ENCODE results near the gene C5AR2. TPM values are rescaled to one million over a fixed set of nuclear protein-coding genes. Genes with fewer than 3 reads are reported as not detected.
"Not testable (repeated sequence)": the region's sequence is repeated elsewhere in the genome, so short reads cannot be mapped to it uniquely, and the experiment has no call there.

The C5AR2 gene
- total and polyA plus RNA-seq, 2 donors (not counting 1 experiment from before 2014, with no cell fraction given), result under 0.01 to 0.08 TPM

DNA sequence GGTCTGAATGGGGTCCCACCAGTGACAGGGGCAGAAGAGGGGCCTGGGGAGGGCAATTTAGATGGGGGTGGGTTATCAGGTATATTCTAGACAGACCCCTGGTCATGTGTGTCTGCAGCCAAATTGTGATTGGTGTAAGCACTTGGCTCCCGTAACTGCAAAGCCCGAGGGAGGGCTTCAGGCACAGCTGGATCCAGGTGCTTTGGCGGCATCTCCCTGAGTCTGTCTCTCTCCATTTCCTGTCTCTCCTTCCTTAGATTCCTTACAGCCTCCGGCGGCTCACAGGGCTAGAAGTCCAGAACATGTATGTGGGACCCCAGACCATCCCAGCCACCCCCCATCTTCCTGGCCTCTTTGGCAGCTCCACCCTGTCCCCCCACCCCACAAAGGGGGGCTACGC is 48.6 kb downstream of the C5AR2 start:
- H3K79me2 ChIP-seq (ENCODE audit: control insufficient read depth, insufficient read depth, low read length), result no peaks in the 10 kb centered on the region
- no peak overlapping the region for H3K9ac ChIP-seq (ENCODE audit: insufficient read depth, low read length)
- H3K9me3 ChIP-seq (ENCODE audit: control insufficient read depth, insufficient read depth, low read depth, low read length), result no peaks in the 10 kb centered on the region
- H3K4me3 ChIP-seq (replicated peaks in 1 of 4; ENCODE audit: control extremely low read depth in 1 of 4, insufficient read depth in 1 of 4, low read depth in 3 of 4, low read length in 4 of 4), result no peak overlapping the region
- H3K4me2 ChIP-seq (ENCODE audit: extremely low read depth, insufficient read depth, low read length), result no peak overlapping the region
- no peaks in the 10 kb centered on the region for H3K27me3 ChIP-seq (ENCODE audit: control insufficient read depth, insufficient read depth, low read length)
- no peak for DNase-seq (ENCODE audit: low read depth in 2 of 2)
- no peaks in the 10 kb centered on the region for H4K20me1 ChIP-seq (ENCODE audit: control insufficient read depth, extremely low read depth, insufficient read depth, low read length)
- no peak overlapping the region for H3K27ac ChIP-seq (ENCODE audit: insufficient read depth, low read length)
- H2AFZ ChIP-seq (ENCODE audit: low read length), result no peak overlapping the region
- peaks cover 25% of the 10 kb centered on the region for H3K36me3 ChIP-seq (ENCODE audit: control insufficient read depth, insufficient read depth, low read length)
- no peaks in the 10 kb centered on the region for H3K4me1 ChIP-seq (ENCODE audit: control insufficient read depth, extremely low read depth, insufficient read depth, low read length)
- TF ChIP-seq, protein P1, sequence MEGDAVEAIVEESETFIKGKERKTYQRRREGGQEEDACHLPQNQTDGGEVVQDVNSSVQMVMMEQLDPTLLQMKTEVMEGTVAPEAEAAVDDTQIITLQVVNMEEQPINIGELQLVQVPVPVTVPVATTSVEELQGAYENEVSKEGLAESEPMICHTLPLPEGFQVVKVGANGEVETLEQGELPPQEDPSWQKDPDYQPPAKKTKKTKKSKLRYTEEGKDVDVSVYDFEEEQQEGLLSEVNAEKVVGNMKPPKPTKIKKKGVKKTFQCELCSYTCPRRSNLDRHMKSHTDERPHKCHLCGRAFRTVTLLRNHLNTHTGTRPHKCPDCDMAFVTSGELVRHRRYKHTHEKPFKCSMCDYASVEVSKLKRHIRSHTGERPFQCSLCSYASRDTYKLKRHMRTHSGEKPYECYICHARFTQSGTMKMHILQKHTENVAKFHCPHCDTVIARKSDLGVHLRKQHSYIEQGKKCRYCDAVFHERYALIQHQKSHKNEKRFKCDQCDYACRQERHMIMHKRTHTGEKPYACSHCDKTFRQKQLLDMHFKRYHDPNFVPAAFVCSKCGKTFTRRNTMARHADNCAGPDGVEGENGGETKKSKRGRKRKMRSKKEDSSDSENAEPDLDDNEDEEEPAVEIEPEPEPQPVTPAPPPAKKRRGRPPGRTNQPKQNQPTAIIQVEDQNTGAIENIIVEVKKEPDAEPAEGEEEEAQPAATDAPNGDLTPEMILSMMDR (conservative IDR thresholded peaks at IDR 0.05 in 1 of 2, IDR thresholded peaks at IDR 0.05 in 1 of 2; ENCODE audit: low read depth in 1 of 2, low read length in 2 of 2), result no peak
- TF ChIP-seq EZH2 (IDR thresholded peaks at IDR 0.05; ENCODE audit: low read length, missing control alignments), result no peak

DNA sequence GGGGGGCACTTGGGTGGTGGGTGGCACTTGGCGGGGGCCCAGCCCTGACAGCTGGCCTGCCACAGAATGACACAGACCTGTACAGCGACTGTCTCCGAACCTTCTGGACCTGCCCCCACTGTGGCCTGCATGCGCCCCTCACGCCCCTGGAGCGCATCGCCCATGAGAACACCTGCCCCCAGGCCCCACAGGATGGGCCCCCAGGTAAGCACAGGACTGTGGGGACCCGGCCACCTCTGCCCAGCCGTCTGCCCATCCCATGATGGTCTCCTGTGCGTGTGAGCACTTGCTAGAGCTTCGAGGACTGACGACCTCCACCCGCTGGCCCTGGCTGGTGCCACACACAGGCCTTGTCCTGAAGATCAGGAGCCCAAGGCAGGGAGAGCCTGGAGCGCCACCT is 49.1 kb downstream of the C5AR2 start:
- H3K36me3 ChIP-seq (ENCODE audit: control insufficient read depth, insufficient read depth, low read length), result peaks cover 22% of the 10 kb centered on the region
- no peak for DNase-seq (ENCODE audit: low read depth in 2 of 2)
- H3K27ac ChIP-seq (ENCODE audit: insufficient read depth, low read length), result no peak overlapping the region
- no peaks in the 10 kb centered on the region for H3K4me1 ChIP-seq (ENCODE audit: control insufficient read depth, extremely low read depth, insufficient read depth, low read length)
- H3K4me2 ChIP-seq (ENCODE audit: extremely low read depth, insufficient read depth, low read length), result no peak overlapping the region
- no peaks in the 10 kb centered on the region for H4K20me1 ChIP-seq (ENCODE audit: control insufficient read depth, extremely low read depth, insufficient read depth, low read length)
- H3K79me2 ChIP-seq (ENCODE audit: control insufficient read depth, insufficient read depth, low read length), result no peaks in the 10 kb centered on the region
- no peak overlapping the region for H3K4me3 ChIP-seq (replicated peaks in 1 of 4; ENCODE audit: control extremely low read depth in 1 of 4, insufficient read depth in 1 of 4, low read depth in 3 of 4, low read length in 4 of 4)
- H3K9me3 ChIP-seq (ENCODE audit: control insufficient read depth, insufficient read depth, low read depth, low read length), result no peaks in the 10 kb centered on the region
- no peak overlapping the region for H2AFZ ChIP-seq (ENCODE audit: low read length)
- no peak overlapping the region for H3K9ac ChIP-seq (ENCODE audit: insufficient read depth, low read length)
- H3K27me3 ChIP-seq (ENCODE audit: control insufficient read depth, insufficient read depth, low read length), result no peaks in the 10 kb centered on the region
- TF ChIP-seq, protein P1 (conservative IDR thresholded peaks at IDR 0.05 in 1 of 2, IDR thresholded peaks at IDR 0.05 in 1 of 2; ENCODE audit: low read depth in 1 of 2, low read length in 2 of 2), result no peak
- no peak for TF ChIP-seq EZH2 (IDR thresholded peaks at IDR 0.05; ENCODE audit: low read length, missing control alignments)

DNA sequence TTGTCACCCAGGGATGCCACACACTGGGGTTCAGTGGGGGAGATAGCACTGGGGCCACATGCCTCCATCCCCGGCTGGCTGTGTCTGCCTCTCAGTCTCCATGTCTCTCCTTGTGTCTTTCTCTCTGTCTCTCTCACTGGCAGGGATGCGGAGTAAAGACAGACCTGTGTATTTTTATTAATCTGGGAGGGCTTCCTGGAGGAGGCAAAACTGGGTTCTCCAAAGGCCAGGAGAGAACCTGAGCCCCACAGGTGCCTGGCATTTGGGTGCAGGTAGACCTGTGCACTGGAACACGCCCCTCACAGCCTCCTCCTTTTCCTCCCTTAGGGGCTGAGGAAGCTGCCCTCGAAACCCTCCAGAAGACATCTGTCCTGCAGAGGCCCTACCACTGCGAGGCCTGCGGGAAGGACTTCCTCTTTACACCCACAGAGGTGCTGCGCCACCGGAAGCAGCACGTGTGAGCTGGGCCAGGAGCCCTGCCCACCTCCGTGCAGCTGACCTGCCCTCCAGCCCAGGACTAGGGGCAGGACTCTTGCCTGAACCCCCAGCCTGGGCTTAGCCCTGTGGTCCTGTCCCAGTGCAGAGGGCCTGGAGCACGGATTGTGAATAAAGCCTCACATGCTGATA is 49.8 kb downstream of the C5AR2 start:
- no peak for TF ChIP-seq EZH2 (IDR thresholded peaks at IDR 0.05; ENCODE audit: low read length, missing control alignments)
- TF ChIP-seq, protein P1 (conservative IDR thresholded peaks at IDR 0.05 in 1 of 2, IDR thresholded peaks at IDR 0.05 in 1 of 2; ENCODE audit: low read depth in 1 of 2, low read length in 2 of 2), result no peak
- Histone ChIP-seq H3K4me2 (ENCODE audit: extremely low read depth, insufficient read depth, low read length) (no peak overlapping the region), H3K27ac (ENCODE audit: insufficient read depth, low read length) (no peak overlapping the region), H3K27me3 (ENCODE audit: control insufficient read depth, insufficient read depth, low read length) (no peaks in the 10 kb centered on the region), H3K79me2 (ENCODE audit: control insufficient read depth, insufficient read depth, low read length) (no peaks in the 10 kb centered on the region), H2AFZ (ENCODE audit: low read length) (no peak overlapping the region), H3K36me3 (ENCODE audit: control insufficient read depth, insufficient read depth, low read length) (peaks cover 17% of the 10 kb centered on the region), H3K9me3 (ENCODE audit: control insufficient read depth, insufficient read depth, low read depth, low read length) (no peaks in the 10 kb centered on the region), H3K9ac (ENCODE audit: insufficient read depth, low read length) (no peak overlapping the region), H4K20me1 (ENCODE audit: control insufficient read depth, extremely low read depth, insufficient read depth, low read length) (no peaks in the 10 kb centered on the region), H3K4me1 (ENCODE audit: control insufficient read depth, extremely low read depth, insufficient read depth, low read length) (no peaks in the 10 kb centered on the region), H3K4me3 (replicated peaks in 1 of 4; ENCODE audit: control extremely low read depth in 1 of 4, insufficient read depth in 1 of 4, low read depth in 3 of 4, low read length in 4 of 4) (no peak overlapping the region)
- no peak for DNase-seq (ENCODE audit: low read depth in 2 of 2)

DNA sequence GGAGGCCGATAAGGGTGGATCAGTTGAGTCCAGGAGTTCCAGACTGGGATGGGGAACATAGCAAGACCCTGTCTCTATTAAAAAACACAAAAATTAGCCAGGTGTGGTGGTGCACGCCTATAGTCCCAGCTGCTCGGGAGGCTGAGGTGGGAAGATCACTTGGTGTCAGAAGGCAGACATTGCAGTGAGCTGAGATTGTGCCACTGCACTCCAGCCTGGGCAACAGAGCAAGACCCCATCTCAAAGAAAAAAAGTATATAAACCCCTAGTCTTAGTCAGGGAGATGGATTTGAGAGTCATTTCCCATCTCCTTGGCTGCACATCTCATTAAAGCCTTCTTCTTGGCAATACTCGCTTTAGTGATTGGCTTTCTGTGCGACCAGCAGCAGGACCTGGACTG is 51.9 kb downstream of the C5AR2 start:
- H3K79me2 ChIP-seq (ENCODE audit: control insufficient read depth, insufficient read depth, low read length); H3K27ac ChIP-seq (ENCODE audit: insufficient read depth, low read length); H3K4me3 ChIP-seq (replicated peaks in 1 of 4; ENCODE audit: control extremely low read depth in 1 of 4, insufficient read depth in 1 of 4, low read depth in 3 of 4, low read length in 4 of 4): not testable (repeated sequence)

DNA sequence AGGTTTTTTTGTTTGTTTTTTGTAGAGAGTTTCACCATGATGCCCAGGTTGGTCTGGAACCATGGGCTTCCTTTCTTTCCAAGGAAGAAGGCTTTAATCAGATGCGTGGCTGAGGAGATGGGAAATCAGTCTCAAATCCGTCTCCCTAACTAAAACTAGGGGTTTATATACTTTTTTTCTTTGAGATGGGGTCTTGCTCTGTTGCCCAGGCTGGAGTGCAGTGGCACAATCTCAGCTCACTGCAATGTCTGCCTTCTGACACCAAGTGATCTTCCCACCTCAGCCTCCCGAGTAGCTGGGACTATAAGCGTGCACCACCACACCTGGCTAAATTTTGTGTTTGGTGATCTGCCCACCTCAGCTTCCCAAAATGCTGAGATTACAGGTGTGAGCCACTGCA is 52.6 kb downstream of the C5AR2 start:
- H3K27ac ChIP-seq (ENCODE audit: insufficient read depth, low read length); DNase-seq (ENCODE audit: low read depth in 2 of 2); H3K36me3 ChIP-seq (ENCODE audit: control insufficient read depth, insufficient read depth, low read length): not testable (repeated sequence)

More for the DNA sequence above, 51.9 kb downstream of the C5AR2 start:
- not testable (repeated sequence) for H3K36me3 ChIP-seq (ENCODE audit: control insufficient read depth, insufficient read depth, low read length); H3K4me1 ChIP-seq (ENCODE audit: control insufficient read depth, extremely low read depth, insufficient read depth, low read length); H3K9me3 ChIP-seq (ENCODE audit: control insufficient read depth, insufficient read depth, low read depth, low read length); H3K27me3 ChIP-seq (ENCODE audit: control insufficient read depth, insufficient read depth, low read length); DNase-seq (ENCODE audit: low read depth in 2 of 2); H4K20me1 ChIP-seq (ENCODE audit: control insufficient read depth, extremely low read depth, insufficient read depth, low read length); H3K9ac ChIP-seq (ENCODE audit: insufficient read depth, low read length); H2AFZ ChIP-seq (ENCODE audit: low read length); H3K4me2 ChIP-seq (ENCODE audit: extremely low read depth, insufficient read depth, low read length)

More for the DNA sequence above, 52.6 kb downstream of the C5AR2 start:
- H3K4me1 ChIP-seq (ENCODE audit: control insufficient read depth, extremely low read depth, insufficient read depth, low read length); H3K4me3 ChIP-seq (replicated peaks in 1 of 4; ENCODE audit: control extremely low read depth in 1 of 4, insufficient read depth in 1 of 4, low read depth in 3 of 4, low read length in 4 of 4); H3K4me2 ChIP-seq (ENCODE audit: extremely low read depth, insufficient read depth, low read length); H3K79me2 ChIP-seq (ENCODE audit: control insufficient read depth, insufficient read depth, low read length); H3K27me3 ChIP-seq (ENCODE audit: control insufficient read depth, insufficient read depth, low read length); H3K9me3 ChIP-seq (ENCODE audit: control insufficient read depth, insufficient read depth, low read depth, low read length); H3K9ac ChIP-seq (ENCODE audit: insufficient read depth, low read length); H2AFZ ChIP-seq (ENCODE audit: low read length); H4K20me1 ChIP-seq (ENCODE audit: control insufficient read depth, extremely low read depth, insufficient read depth, low read length): not testable (repeated sequence)

All from fibroblast of lung (primary cell).